T-helper 2 cell treated with Interferon-gamma antibody and Interleukin-4, amounts not matched to agents 100 ng/mL and 5 ng/mL, for 36 hours (primary cell): Measurements from ENCODE around the gene RBMS1. TPM values are rescaled to one million over a fixed set of nuclear protein-coding genes. Genes with fewer than 3 reads are reported as not detected.

Experiments used
- intact Hi-C: fragments of 100-400 bp; cut with micrococcal nuclease; formaldehyde crosslinking; loops from one replicate; pipeline ENCODE4 v1.15.1; 2023
- total RNA-seq: library from RNA; stranded (reverse); gene quantifications from 2 replicates; pipeline ENCODE4 v1.2.3, GENCODE V29; 2022

The RBMS1 gene
- total RNA-seq, 1 donor from 2014 or later = 63.2 TPM

DNA sequence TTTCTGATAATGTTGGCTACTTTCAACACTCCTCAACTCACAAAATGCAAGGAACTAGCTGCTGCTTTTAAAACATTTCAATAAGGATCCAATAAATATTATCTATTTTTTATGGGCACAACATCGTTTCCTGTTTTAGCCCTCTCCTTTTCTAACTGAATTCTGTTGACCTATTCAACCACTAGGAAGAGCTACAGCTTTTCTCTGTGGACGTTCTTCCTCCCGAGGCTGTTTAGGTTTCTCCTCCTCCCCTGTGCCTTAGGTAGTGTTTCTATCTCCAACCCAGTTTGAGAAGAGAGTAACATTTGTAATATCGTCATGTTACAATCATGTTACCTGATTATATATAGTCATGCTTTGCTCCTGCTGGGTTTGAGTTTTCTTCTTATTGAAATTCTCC, 202.2 kb downstream of the RBMS1 start:
- intact Hi-C loops = no loop called here

DNA sequence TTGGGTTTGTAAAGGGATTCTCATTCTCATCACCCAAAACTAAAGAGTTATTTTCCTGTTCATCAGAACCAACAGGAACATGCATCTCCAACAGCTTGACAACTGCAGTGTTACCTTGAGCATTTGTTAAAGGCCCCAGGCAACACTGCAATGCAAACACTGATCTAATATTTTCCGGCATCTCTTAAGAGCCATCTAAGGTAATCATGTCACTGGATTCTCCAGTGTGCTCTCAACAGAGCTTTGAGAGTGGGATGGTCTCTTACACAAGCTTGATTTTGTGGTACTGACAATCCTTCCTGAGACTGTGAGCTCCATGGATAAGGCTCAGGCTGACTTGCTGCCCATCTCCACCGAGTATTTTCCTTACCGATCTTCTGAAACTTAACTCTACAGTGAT, 203.0 kb downstream of the RBMS1 start:
- intact Hi-C loops = no loop called here

DNA sequence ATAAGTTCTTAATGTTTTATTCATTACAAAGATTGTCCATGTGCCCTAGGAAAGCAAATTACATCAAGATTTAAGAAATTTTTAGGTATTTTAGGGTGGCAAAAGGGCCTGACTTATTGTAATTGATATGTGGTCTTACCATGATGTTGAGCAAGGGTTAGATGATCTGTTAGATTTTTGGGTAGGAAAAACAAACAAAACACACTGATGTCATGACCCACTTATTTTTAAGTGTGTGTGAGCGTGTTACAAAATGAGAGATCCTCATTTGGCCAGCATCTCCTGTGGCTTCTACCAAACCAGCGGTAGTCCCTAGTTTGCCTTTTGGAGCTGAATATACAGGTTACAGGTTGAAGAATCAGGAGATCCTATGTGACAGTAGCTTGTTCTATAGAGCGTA, 203.8 kb downstream of the RBMS1 start:
- intact Hi-C loops = no loop called here

DNA sequence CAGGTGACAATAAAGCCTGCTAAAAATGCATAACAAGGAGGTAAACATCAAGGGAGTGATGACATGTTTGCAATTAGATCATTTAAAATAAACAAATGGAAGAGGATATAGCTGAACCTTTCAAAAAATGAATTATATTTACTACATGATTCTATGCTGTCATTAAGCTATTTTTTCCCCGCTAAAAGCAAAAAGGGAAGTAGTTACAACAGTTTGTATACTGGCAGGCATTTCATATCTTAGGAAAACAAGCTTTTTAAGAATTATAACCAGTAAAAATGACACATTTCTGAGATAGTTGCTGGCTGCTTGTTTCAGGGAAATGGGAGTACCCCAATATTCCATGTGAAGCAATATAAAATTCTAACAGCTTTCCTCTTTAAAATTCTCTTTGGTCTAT, 204.5 kb downstream of the RBMS1 start:
- intact Hi-C loops = no loop called here

DNA sequence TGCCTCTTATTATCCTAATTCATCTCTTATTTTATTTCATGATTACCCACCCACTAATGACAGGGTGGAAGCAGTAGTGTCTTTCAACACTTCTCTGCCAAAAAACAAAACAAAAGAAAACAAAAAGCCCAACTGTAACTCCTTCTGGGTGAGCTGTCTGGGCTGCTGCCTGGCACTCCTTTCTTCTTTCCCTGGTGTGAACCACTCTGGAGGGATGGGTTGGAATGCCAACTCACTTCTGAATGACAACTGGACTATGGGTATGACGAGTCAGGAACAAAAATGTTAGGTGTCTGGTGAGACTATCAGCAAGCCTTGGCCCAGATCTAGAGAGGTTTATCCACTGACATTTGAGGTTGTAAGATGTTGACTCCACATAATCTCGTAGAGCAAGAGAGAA, 205.3 kb downstream of the RBMS1 start:
- intact Hi-C loops = no loop called here

DNA sequence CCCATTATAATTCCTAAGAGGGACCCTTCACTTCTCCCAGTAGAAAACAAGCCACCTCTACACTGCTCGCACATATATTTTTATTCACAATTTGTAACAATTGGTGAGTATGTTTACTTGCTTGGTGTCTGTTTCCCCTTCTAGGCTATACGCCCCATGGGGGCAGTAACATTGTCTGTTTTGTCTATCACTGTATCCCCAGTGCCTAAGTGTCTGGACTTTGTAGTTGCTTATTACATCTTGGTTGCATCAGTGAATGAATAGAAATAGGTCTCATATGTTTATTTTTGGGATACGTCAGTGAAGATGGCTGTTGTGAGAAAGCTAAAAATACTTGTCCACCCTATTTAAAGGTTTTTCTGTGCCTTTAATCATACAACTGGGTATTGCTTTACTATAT, 206.1 kb downstream of the RBMS1 start:
- intact Hi-C loops = no loop called here

DNA sequence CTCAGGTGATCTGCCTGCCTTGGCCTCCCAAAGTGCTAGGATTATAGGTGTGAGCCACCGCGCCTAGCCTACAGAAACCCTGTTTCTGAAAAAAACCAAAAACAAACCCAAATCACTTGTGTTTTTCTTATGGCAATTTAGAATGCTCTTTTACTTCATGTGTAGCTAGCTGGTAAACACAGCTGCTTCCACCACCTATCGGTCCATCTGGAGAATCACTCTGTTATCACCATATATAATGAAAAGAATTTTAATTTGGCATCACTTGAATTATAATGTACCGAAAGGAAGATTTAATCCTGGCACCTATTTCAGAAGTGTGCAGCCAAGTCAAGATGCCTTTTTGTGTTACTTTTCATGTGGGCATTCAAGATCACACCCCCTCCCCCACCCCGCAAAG, 207.1 kb downstream of the RBMS1 start:
- intact Hi-C loops = no loop called here

DNA sequence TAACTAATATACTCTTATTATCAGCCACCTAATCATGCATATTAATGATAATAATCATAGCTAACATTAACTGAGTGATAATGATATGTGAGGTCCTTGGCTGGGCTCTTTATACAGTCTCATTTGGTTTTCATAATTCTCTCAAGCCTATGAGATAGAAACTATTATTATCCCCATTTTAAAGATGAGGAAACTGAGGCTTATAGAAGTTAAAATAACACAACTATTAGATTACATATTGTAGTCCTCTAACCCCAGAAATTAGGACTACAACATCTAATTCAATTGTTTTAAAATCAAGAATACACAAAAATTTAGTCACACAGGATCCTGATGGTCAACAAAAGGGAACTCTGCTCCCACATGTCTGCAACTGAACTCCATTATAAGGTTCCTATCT, 209.9 kb downstream of the RBMS1 start:
- intact Hi-C loops = no loop called here

DNA sequence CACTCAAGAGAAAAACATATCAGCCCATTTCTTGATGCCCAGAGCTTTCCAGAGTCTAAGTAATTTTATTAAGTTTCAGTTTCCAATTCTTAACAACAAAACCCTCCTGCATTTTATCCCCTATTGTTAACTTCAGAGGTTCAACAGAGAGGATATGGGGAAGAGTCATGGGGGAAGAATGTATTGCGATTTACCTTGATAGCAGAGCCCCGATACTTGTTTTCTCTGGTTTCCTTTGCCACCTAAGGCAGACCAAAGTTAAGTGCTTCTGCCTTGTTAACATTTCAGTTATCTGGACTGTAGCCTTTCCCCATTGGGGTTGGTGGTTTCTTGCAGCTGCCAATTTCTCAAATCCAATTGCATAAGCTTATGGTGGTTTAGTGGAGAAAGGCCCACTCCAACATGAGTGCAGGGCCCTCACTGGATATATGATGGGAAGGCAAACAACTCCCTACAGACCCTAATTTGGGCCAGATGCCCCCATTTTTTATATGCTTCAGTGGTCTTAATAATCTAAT, 211.5 kb downstream of the RBMS1 start:
- intact Hi-C loops = no loop called here

DNA sequence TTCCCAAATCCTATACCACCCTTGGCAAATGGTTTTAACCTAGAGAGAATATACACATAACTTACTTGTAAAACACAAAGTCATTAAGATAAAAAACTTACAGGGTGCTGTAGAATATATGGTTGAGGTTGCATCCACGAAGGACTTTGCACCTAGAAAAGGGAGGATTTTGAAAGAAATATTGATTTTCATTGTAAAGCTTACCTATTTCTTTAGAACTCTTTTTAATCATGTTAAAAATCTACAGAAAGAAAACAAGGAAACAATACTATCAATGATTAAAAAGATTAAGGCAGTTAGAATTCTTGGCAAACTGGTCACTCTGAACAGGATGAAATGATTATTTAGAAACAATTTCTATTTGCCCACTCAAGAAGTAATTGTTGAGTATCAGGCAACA, 212.4 kb downstream of the RBMS1 start:
- intact Hi-C loops = no loop called here

DNA sequence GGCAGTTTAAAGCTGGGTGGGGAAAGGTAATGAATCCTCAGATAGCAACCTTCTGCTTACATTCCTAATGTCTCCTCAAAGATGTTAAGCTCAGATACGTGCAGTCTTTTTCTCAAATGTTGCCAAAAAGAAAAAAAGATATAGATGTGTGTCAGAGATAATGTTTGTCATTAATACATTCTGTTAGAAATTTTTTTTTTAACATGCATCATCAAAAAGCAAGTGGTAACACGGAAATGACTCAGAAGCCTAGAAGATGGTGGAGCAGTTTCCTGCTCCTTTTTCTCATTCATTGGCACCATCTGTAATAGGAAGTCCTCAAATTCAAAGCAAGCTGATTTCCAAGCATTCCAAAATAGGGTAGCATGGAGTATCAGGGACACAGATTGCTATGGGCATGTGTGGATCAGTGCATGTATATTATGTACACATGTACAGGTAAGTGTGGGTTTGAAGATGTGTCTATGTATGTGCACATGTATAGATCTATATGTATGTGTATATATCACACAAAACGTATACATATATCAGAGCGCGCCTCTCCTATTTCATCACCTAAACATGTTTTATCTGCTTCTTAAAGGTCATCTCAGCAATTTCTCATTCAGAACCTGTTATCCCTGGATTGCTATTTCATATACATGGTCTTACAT, 213.7 kb downstream of the RBMS1 start:
- intact Hi-C loops = no loop called here

DNA sequence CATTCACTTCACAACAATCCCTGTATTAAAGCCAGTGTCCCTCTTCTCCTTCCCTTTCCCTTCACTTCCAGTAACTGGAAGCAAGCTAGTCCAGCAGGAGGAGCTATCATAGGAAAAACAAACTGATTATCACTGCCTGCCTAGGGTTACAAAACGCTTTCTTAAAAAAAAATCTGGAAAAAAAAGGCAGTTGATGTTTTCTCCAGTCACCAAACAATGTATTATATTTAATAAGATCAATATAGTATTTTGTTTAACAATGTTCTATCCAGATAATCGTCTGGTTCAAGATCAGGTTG, 214.8 kb downstream of the RBMS1 start:
- intact Hi-C loops = no loop called here

DNA sequence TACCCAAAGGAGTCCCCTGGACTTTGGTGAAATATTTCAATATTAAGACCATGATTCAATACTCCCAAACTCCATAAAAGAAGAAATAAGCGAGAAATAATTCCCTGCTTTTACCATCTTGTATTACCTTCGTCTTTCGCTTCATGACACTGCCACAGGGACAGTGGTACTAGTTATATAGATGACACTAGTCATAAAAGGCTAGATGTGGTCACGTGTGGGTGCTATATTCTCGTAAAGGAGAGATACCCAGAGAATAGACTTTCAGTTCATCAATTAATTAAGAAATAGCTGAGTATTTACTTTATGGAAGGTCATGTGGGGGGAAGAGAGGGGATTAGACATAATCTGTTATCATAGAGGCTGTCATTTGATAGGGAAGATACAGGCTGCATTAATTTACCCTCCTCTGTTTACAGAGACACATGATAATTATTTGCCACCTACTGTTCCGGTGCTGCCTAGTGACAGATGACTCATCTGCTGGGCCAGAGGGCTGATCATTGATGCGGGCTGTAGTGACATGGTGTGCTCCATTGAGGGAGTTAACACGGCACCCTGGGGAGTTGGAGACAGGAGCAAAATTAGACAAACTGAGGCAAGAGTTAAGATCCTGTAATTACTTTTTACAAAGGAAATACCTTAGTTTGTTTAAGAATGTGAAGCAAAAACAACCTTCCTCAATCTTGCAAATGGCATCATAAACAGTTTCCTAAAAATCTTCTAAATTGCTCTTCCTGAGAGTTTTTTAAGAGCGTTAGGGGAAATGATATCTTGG, 215.3 kb downstream of the RBMS1 start:
- intact Hi-C loops = no loop called here

DNA sequence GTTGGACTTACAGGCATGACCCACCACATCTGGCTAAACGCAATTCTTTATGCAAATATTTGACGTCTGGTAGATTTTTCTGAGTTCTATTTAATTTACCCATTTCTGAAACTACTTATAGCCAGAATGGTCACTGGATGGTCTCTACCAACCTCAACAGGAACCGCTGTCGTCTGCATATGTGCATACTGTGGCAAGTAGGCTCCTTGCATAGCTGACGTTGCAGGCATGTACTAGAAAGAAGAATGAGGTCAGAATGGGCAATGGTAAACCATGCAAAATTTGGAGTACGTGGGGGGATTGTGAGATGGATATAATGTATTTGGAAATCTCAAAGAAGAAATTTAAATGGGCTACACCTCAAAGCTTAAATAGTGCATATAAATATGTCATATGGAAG, 216.5 kb downstream of the RBMS1 start:
- intact Hi-C loops = no loop called here

DNA sequence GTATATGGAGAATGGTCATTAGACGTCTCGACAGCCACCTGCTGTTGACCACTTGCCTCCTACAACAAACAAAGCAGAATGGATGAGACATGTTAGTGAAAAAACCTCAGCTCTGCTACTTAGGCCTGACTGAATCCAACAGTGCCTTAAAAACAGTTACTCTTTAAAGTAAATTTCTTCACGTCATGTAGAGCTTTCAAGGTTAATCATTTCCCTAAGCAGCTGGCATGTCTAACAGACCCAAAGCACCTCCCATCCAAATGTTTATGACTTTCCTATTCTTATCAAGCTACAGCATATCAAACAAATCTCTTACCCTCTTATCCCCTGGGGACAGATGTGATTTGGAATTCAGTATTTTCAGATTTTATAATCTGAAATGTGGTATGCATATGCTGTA, 218.0 kb downstream of the RBMS1 start:
- intact Hi-C loops = no loop called here

DNA sequence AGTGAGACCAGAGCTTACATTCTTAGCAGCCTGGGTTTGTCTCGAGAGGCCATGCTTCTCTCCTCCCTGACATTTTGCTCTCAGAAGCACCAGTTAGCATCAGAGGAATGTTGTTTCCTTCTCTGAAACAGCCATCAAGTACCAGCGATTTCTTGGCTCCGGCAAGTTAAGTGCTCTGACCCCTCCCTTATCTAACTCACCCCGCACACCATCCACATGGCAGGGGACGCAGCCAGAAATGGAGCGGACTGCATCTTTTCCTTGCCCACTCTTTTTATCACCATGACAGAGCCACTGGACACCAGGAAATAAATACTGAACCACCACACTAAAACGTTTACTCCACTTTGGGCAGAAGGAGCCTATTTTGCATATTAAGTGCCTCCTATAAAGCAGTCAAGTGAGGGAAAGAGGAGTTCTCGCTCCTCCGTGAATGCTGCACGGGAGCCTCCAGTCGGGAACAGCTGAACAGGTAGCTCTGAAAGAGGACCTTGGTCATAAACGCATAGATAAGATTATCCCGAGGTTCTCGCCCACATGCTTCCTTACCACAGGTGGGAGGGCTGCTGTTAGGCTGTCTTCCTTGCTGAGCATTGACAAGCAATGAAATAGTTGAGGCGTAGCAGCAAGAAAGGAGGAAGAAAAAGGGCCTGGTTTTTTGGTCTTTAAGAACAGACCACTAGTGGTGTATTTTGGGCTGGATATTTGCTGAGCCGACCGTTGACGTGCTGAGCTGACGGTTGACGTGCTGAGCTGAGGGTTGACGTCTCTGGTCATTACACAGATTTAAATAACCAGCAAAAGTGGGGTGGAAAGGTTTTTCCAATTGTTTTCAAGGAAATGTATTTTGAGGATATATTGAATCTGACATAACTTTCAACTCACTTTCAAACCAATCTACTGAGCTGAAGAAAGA, 222.2 kb downstream of the RBMS1 start:
- intact Hi-C loops = loop anchor here (5.0 kb wide), 1 partner anchor 221 kb away; the partner anchor contains the start of gene RBMS1

DNA sequence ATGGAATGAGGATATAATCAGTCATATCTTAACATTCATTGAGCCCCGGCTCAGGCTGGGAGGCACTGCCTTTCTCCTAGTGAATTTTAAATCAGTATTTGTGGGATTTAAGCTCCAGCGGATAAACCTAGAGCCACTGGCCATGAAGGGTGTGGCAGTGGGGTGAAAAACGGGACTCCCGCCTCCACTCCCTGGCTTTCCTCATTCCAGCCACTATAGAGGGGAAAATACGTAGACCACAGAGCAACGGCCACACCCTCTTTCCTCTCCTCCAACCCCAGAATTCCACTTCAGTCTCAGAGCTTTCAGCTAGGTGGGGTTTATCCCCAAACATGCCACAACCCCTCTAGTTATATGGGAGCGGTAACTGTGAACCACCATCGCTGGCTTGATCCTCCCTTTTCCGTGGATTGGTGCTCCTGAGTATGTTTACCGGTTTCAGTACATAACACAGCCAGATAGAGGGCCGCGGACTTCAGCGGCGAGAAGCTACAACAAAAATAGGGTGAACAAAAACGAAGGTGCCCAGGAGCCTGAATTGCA, 223.0 kb downstream of the RBMS1 start:
- intact Hi-C loops = loop anchor here (5.0 kb wide), 1 partner anchor 222 kb away; the partner anchor contains the start of gene RBMS1

DNA sequence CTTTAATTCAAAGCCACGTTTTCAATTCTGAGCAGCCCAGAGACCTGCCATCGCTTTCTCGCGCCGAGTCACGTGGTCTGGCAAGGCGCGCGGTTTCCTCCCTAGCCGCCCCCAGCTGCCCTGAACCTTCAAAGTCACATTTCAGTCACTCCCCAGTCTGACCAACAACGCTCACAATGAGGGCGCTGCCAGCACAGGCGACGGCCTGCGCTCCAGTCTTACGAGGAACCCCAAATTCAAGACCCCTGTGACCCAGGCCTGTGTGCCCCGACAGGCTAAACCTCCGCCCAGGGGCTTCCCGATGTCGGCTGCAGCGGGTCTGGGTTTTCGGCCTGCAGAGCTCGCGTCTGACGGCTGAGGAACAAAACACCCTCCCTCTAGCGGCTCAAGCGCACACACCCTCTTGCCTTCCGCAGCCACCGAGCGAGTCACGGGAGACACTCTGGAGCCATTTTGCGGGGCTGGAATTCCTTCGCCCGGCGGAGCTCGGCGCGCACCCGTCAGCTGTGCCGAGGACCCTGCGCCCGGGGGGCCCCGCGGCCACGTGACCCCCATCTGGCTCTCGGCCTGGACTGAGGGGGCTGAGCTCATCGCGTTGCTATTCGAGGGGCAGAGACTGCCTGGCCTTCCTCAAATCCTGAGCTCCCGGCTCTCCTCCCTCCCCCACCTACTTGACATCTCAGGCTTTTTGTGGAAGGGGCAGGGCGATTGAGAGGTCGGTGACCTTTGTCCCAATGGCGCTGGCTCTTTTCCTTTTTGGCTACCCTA, 223.6 kb downstream of the RBMS1 start:
- intact Hi-C loops = loop anchor here (5.0 kb wide), 1 partner anchor 222 kb away; the partner anchor contains the start of gene RBMS1

DNA sequence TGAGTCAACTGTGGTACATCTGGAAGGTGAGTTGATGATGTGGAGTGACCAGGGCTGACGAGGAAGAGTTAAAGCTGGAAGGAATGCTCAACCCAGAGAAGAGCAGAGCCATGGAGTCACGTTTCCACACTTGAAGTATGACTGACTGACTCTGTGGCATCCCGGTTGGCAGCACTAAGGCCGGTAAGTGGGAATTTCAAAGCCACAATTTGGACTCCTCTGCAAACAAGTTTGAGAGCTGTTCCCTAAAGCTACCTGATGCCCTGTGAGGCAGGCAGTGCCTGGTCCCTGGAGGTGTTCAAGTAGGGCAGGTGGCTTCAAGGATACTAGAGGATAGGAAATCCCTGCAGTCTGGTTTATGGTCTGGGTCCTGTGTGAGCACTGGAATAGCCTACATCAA, 224.2 kb downstream of the RBMS1 start:
- intact Hi-C loops = no loop called here

DNA sequence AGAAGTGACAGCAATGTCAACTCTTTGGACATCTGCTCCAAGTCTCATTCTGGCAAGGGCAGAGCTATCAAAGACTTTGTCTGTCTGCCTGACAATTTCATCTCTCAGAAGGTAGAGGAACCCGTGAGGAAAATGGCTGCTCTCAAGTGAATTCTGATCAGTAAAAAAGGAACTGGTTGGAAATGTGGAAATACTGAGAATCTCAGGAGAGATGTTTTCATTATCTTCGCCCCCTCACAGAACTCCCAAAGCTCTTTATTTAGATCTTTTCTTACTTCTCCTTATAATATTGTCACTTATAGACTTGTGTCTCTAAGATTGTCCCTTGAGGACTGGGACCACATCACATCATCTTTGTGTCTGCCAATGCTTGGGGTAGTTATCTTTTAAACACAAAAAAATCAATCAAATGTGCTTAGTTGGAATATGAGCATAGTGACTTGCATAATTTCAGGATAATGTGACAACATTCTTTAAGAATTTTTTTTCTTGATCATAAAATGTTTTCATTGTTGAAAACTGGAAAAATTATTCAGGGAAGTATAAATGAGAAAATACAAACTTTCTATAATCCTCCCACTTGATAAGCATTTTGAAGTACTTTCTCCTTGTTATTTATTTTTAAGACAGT, 225.3 kb downstream of the RBMS1 start:
- intact Hi-C loops = no loop called here
